HepG2 (cell line): ENCODE results near the gene CBR4. TPM values are rescaled to one million over a fixed set of nuclear protein-coding genes. Genes with fewer than 3 reads are reported as not detected.
"Not testable (repeated sequence)": the region's sequence is repeated elsewhere in the genome, so short reads cannot be mapped to it uniquely, and the experiment has no call there.

Experiments used
- ATAC-seq: fragments of 200-7000 bp; cut with Tn5 transposase; 3 replicates; pipeline ENCODE4 v1.9.1; 2020; ENCODE audit warnings: mild to moderate bottlenecking, moderate library complexity
- BruUV-seq: library from RNA; stranded (reverse); fragments of 400-500 nt; replicated peaks from 2 replicates; lab custom pipeline; 2021; lab: Mats Ljungman, UMichigan
- CTCF ChIA-PET: fragments of 300-600 bp; formaldehyde crosslinking; extraction: SDS; loops from one replicate; lab custom pipeline; 2021; ENCODE audit warnings: low total read pairs, inconsistent platforms, low intra/inter-chr PET ratio; lab: Yijun Ruan, JAX
- POLR2A ChIA-PET: fragments of 350-600 bp; sonication (Branson Sonifier 250); formaldehyde crosslinking; loops from one replicate; lab custom pipeline; 2020; ENCODE audit warnings: antibody characterized with exemption, inconsistent platforms; lab: Yijun Ruan, JAX
- DNase-seq: peaks from one replicate; pipeline ENCODE4 v3.0.0-alpha.2; 2015; ENCODE audit warnings: low spot score
- FAIRE-seq: peaks from 3 replicates; lab custom pipeline; 2011; peaks lifted over from hg19 to GRCh38; lab: Jason Lieb, UNC
- H2AFZ ChIP-seq: one replicate; pipeline ENCODE4 v1.6.1; 2011; ENCODE audit warnings: low read length, inconsistent platforms
- H3K27ac ChIP-seq: fragments of 300-600 bp; 3 replicates; pipeline ENCODE4 v1.8.0; 2011; ENCODE audit warnings: mixed run types, mild to moderate bottlenecking, mixed read lengths, low read length, inconsistent platforms; ENCODE audit not compliant: insufficient read depth; ENCODE audit errors: extremely low read length
- H3K27me3 ChIP-seq, 2 experiments: fragments of 200-600 bp in 1 of 2; 2 replicates in 1 of 2; 3 replicates in 1 of 2; pipeline versions ENCODE4 v1.6.0 to v1.8.0; 2011; ENCODE audit warnings: low read length in 2 of 2, mild to moderate bottlenecking in 2 of 2, moderate library complexity in 2 of 2, inconsistent platforms in 1 of 2; ENCODE audit not compliant: insufficient read depth in 2 of 2, control insufficient read depth in 1 of 2
- H3K36me3 ChIP-seq, 2 experiments: fragments of 200-600 bp in 1 of 2; replicated peaks in 1 of 2; 2 replicates in 1 of 2; 3 replicates in 1 of 2; pipeline versions ENCODE4 v1.5.1 to v1.8.0; 2011; ENCODE audit warnings: low read length in 2 of 2, inconsistent platforms in 1 of 2; ENCODE audit not compliant: insufficient read depth in 2 of 2, control insufficient read depth in 1 of 2
- H3K4me1 ChIP-seq: 2 replicates; pipeline ENCODE4 v1.5.1; 2012; ENCODE audit warnings: low read length, inconsistent platforms; ENCODE audit not compliant: insufficient read depth
- H3K4me2 ChIP-seq: 2 replicates; pipeline ENCODE4 v1.6.0; 2011; ENCODE audit warnings: low read depth, low read length, inconsistent platforms
- H3K4me3 ChIP-seq, 3 experiments: fragments of 200-600 bp in 1 of 3; sonication (generic), shearing (Covaris generic) in 1 of 3; replicated peaks in 1 of 3; 2 replicates each; pipeline ENCODE4 v1.5.1; 2011 to 2016; ENCODE audit warnings: low read length in 3 of 3, inconsistent platforms in 2 of 3, low read depth in 2 of 3, mild to moderate bottlenecking in 2 of 3, control low read depth in 1 of 3, mixed read lengths in 1 of 3; ENCODE audit not compliant: insufficient read depth in 1 of 3
- H3K79me2 ChIP-seq: one replicate; pipeline ENCODE4 v1.6.1; 2011; ENCODE audit warnings: low read length, inconsistent platforms; ENCODE audit not compliant: insufficient read depth
- H3K9ac ChIP-seq: 2 replicates; pipeline ENCODE4 v1.6.0; 2011; ENCODE audit warnings: mild to moderate bottlenecking, low read depth, low read length, inconsistent platforms; ENCODE audit not compliant: insufficient read depth
- H3K9me3 ChIP-seq: 2 replicates; pipeline ENCODE4 v1.5.1; 2012; ENCODE audit warnings: mild to moderate bottlenecking, low read length
- H4K20me1 ChIP-seq: 2 replicates; pipeline ENCODE4 v1.6.0; 2011; ENCODE audit warnings: inconsistent platforms, mild to moderate bottlenecking, low read length, moderate library complexity; ENCODE audit not compliant: insufficient read depth
- CBFB ChIP-seq: sonication (generic); formaldehyde crosslinking; IDR thresholded peaks from 2 replicates; pipeline ENCODE4 v1.4.0; 2020; ENCODE audit warnings: missing genetic modification reagents
- RARG ChIP-seq: sonication (generic); formaldehyde crosslinking; IDR thresholded peaks from 2 replicates; pipeline ENCODE4 v1.4.0; 2020; ENCODE audit warnings: low read depth, mild to moderate bottlenecking, missing genetic modification reagents
- ZNF224 ChIP-seq: sonication (generic); formaldehyde crosslinking; IDR thresholded peaks from 2 replicates; pipeline ENCODE4 v1.5.0; 2020; ENCODE audit warnings: mild to moderate bottlenecking, missing genetic modification reagents
- WGBS: methylation state at CpG from one replicate; pipeline ENCODE4 v1.1.6; 2017; ENCODE audit warnings: low lambda C conversion rate; 5-methylcytosine and 5-hydroxymethylcytosine counted together
- in situ Hi-C: cut with HindIII; loops from 2 replicates; pipeline ENCODE4 v1.10.0; 2017; ENCODE audit warnings: low pct_unique_long_range_greater_than_20kb; ENCODE audit not compliant: extremely low pct_ligation_motif_present
- intact Hi-C: fragments of 100-400 bp; cut with micrococcal nuclease; formaldehyde crosslinking; loops from one replicate; pipeline ENCODE4 v1.10.0; 2022; ENCODE audit not compliant: unreplicated experiment
- polyA plus RNA-seq, 8 experiments: library from polyadenylated mRNA; depleted of rRNA in 3 of 8; stranded (reverse) in 7 of 8; unstranded in 1 of 8; fragments of >200 nt; fragmentation: Illumina TruSeq in 4 of 8; extraction: Trizol in 4 of 8; gene quantifications; 2 replicates each; pipeline versions ENCODE4 v1.2.1 to v1.2.3, GENCODE V29; 2011 to 2016; ENCODE audit warnings: low read depth in 4 of 8, missing spikeins in 1 of 8, mixed read lengths in 1 of 8; ENCODE audit not compliant: insufficient read depth in 1 of 8
- total RNA-seq, 5 experiments: library from RNA; depleted of rRNA; stranded (reverse); fragments of >200 nt; fragmentation: Illumina TruSeq; extraction: Trizol; gene quantifications; 2 replicates each; pipeline ENCODE4 v1.2.3, GENCODE V29; 2016; ENCODE audit warnings: low read depth in 1 of 5

CBR4 gene
- total and polyA plus RNA-seq, 2 of the 13 experiments (the other 11 are each of a cell fraction or from before 2014, with no cell fraction given) = 7.3 to 20.7 TPM

DNA sequence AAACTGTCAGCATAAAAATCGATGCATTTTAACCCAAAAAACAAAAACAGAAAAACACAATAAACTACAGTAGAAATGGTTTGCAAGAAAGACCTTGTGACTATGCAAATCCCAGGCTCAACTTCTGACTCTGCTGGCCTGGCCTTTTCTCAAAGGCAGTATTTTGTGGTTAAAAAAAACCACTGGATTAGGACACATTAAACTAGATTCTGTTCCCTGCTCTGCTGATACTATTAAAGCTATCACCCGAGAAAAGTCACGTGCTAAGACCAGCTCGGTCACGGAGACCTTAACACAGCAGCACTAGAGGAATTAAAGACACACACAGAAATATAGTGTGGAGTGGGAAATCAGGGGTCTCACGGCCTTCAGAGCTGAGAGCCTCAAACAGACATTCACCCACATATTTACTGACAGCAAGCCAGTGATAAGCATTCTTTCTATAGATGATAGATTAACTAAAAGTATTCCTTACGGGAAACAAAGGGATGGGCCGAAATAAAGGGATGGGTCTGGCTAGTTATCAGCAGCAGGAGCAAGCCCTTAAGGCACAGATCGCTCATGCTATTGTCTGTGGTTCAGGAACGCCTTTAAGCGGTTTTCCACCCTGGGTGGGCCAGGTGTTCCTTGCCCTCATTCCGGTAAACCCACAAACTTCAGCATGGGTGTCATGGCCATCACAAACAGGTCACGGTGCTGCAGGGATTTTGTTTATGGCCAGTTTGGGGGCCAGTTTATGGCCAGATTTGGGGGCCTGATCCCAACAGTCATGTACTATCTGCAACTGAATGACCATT lies 16.1 kb downstream of the CBR4 start:
- peaks cover 5 to 27% of the 10 kb centered on the region in 2 experiments for H3K36me3 ChIP-seq
- whole genome bisulfite sequencing = 93% methylated on average over 13 of the region's 13 CpGs
- ATAC-seq = no peak
- H3K79me2 ChIP-seq = no peaks in the 10 kb centered on the region
- H3K27me3 ChIP-seq = no peaks in the 10 kb centered on the region
- no peak overlapping the region for H2AFZ ChIP-seq
- no TSS peak for BruUV-seq
- H3K4me2 ChIP-seq = no peak overlapping the region
- intact Hi-C loops = no loop called here
- H3K4me1 ChIP-seq = no peaks in the 10 kb centered on the region
- TF ChIP-seq CBFB (CRISPR knock-in tag) (no peak), RARG (no peak), ZNF224 (CRISPR knock-in tag) (no peak)
- TF ChIP-seq, all 625 proteins: peak for 0
- in situ Hi-C loops = no loop called here
- Histone ChIP-seq H4K20me1 (no peaks in the 10 kb centered on the region), H3K9me3 (no peaks in the 10 kb centered on the region), H3K4me3 (no peak overlapping the region), H3K27ac (no peak overlapping the region), H3K9ac (no peak overlapping the region)
- CTCF ChIA-PET = no interaction called here
- FAIRE-seq (no peak), DNase-seq (no peak)
- POLR2A ChIA-PET = no interaction called here

- peaks cover 5 to 27% of the 10 kb centered on the region in 2 experiments for H3K36me3 ChIP-seq
- H3K27me3 ChIP-seq, H3K27ac ChIP-seq, H3K4me2 ChIP-seq, H2AFZ ChIP-seq, BruUV-seq, POLR2A ChIA-PET, H3K4me3 ChIP-seq, H3K79me2 ChIP-seq, intact Hi-C loops, H3K4me1 ChIP-seq, DNase-seq, H3K9ac ChIP-seq, H3K9me3 ChIP-seq, H4K20me1 ChIP-seq, in situ Hi-C loops, ATAC-seq, CTCF ChIA-PET, FAIRE-seq: not testable (repeated sequence)
- 95% methylated on average over 6 of the region's 7 CpGs for WGBS
Observed at GRCh38 chr4:168992952-168993482, 17.0 kb downstream of the CBR4 start.
